Peyer's patch (tissue), 4 donors: ENCODE measurements around the gene MYL6B.

Experiments used
- CTCF ChIP-seq, 6 experiments: fragments of 450-650 bp in 4 of 6; fragments of 200-600 bp in 2 of 6; sonication (generic) in 1 of 6; IDR thresholded peaks; one replicate each; pipeline ENCODE4 v1.5.1; 2017 to 2019; ENCODE audit warnings: antibody characterized with exemption in 6 of 6, mild to moderate bottlenecking in 3 of 6, moderate library complexity in 1 of 6
- POLR2A ChIP-seq, 2 donors: fragments of 450-650 bp; IDR thresholded peaks; one replicate each; pipeline ENCODE4 v1.5.1; 2017; ENCODE audit warnings: antibody characterized with exemption in 2 of 2, mild to moderate bottlenecking in 2 of 2, moderate library complexity in 2 of 2

GRCh38 chr12:56150563-56150962 lies 1.8 kb upstream of the MYL6B start:
- TF ChIP-seq CTCF (IDR thresholded peaks at IDR 0.05) (no peak), POLR2A (IDR thresholded peaks at IDR 0.05) (no peak)
